SKM-1 (cell line): ENCODE measurements around the gene GHRH.

Source experiments
- DNase-seq: peaks from one replicate; lab custom pipeline; 2025; ENCODE audit not compliant: unreplicated experiment; lab: John Stamatoyannopoulos, UW

GHRH gene

GRCh38 chr20:37261714-37262113 lies at the start of gene GHRH:
Gene GHRH, minus strand, starts transcription at chr20:37261814. Its CDS starts 4,925 bp downstream, at chr20:37256889.
- DNase-seq: no peak

GRCh38 chr20:37310951-37311350 lies 49.3 kb upstream of the GHRH start:
- DNase-seq: no peak

- DNase-seq: no peak
These were observed 48.4 kb upstream of the GHRH start for GRCh38 chr20:37309936-37310590.

GRCh38 chr20:37309290-37309689 lies 47.7 kb upstream of the GHRH start:
- no peak for DNase-seq

GRCh38 chr20:37308086-37309050 lies 46.8 kb upstream of the GHRH start:
- no peak for DNase-seq

GRCh38 chr20:37305839-37306238 lies 44.2 kb upstream of the GHRH start:
- no peak for DNase-seq

GRCh38 chr20:37305079-37305478 lies 43.5 kb upstream of the GHRH start:
- DNase-seq: no peak

- DNase-seq: no peak
These were observed 42.0 kb upstream of the GHRH start for GRCh38 chr20:37303637-37304036.

GRCh38 chr20:37302981-37303380 lies 41.4 kb upstream of the GHRH start:
- DNase-seq: no peak

- DNase-seq: no peak
These were observed 39.9 kb upstream of the GHRH start for GRCh38 chr20:37301558-37301957.

- DNase-seq: no peak
These were observed 39.5 kb upstream of the GHRH start for GRCh38 chr20:37301120-37301519.

GRCh38 chr20:37299718-37300528 lies 38.3 kb upstream of the GHRH start:
- DNase-seq: no peak

- no peak for DNase-seq
These were observed 36.8 kb upstream of the GHRH start for GRCh38 chr20:37298190-37298939.

GRCh38 chr20:37297066-37297736 lies 35.6 kb upstream of the GHRH start:
- DNase-seq: no peak

GRCh38 chr20:37296371-37296770 lies 34.8 kb upstream of the GHRH start:
- no peak for DNase-seq

GRCh38 chr20:37295595-37295994 lies 34.0 kb upstream of the GHRH start:
- DNase-seq: no peak

GRCh38 chr20:37295001-37295400 lies 33.4 kb upstream of the GHRH start:
- no peak for DNase-seq

GRCh38 chr20:37294262-37294981 lies 32.8 kb upstream of the GHRH start:
- DNase-seq: peak; percentile 47

GRCh38 chr20:37293301-37293943 lies 31.8 kb upstream of the GHRH start:
- DNase-seq: no peak
